Lower leg skin (tissue), 3 donors: ENCODE data around the gene LRRC32.

ENCODE experiments used
- POLR2A ChIP-seq, 2 donors: fragments of 450-650 bp; IDR thresholded peaks; one replicate each; pipeline ENCODE4 v1.6.1; 2016 to 2017; ENCODE audit warnings: antibody characterized with exemption in 2 of 2, mild to moderate bottlenecking in 1 of 2, moderate library complexity in 1 of 2
- TF ChIP-seq, protein P1 (sequence below), 3 donors: fragments of 450-650 bp; IDR thresholded peaks; one replicate each; pipeline ENCODE4 v1.5.1; 2016; ENCODE audit warnings: antibody characterized with exemption in 3 of 3, mild to moderate bottlenecking in 3 of 3, moderate library complexity in 2 of 3

DNA sequence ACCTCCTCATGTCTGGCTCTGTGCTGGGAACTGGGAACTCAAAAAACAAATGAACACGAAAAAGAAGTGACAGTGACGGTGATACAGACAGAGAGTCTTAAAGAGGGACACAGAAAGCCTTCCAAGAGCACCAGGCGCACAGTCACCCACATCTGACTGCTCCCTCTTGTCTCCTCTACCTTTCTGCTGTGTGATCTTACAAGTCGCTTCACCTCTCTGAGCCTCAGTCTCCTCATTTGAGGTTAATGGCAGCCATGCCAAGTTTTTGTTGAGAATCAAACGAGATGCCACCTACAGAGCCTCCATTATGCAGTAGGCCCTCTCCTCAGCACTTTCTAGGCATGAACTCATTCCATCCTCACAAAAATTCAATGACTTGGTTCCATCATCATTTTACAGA lies 3.7 kb downstream of the LRRC32 start:
- TF ChIP-seq, protein P1, sequence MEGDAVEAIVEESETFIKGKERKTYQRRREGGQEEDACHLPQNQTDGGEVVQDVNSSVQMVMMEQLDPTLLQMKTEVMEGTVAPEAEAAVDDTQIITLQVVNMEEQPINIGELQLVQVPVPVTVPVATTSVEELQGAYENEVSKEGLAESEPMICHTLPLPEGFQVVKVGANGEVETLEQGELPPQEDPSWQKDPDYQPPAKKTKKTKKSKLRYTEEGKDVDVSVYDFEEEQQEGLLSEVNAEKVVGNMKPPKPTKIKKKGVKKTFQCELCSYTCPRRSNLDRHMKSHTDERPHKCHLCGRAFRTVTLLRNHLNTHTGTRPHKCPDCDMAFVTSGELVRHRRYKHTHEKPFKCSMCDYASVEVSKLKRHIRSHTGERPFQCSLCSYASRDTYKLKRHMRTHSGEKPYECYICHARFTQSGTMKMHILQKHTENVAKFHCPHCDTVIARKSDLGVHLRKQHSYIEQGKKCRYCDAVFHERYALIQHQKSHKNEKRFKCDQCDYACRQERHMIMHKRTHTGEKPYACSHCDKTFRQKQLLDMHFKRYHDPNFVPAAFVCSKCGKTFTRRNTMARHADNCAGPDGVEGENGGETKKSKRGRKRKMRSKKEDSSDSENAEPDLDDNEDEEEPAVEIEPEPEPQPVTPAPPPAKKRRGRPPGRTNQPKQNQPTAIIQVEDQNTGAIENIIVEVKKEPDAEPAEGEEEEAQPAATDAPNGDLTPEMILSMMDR (IDR thresholded peaks at IDR 0.05), result no peak
- no peak for TF ChIP-seq POLR2A (IDR thresholded peaks at IDR 0.05)
